LNCaP clone FGC (cell line): ENCODE measurements around the gene GRAMD4.

Source experiments
- DNase-seq: peaks from one replicate; pipeline ENCODE4 v3.0.0-alpha.2; 2011; ENCODE audit warnings: low read depth
- H3K4me3 ChIP-seq: 2 replicates; pipeline ENCODE4 v1.5.1; 2011; ENCODE audit warnings: mild to moderate bottlenecking, low read depth, low read length, control low read depth
- TF ChIP-seq, protein P1 (sequence below): IDR thresholded peaks from 2 replicates; pipeline ENCODE4 v1.5.1; 2012; ENCODE audit warnings: mild to moderate bottlenecking; ENCODE audit not compliant: control insufficient read depth, insufficient read depth; ENCODE audit errors: extremely low read depth

Gene GRAMD4

GRCh38 chr22:46580940-46581537 lies 39.1 kb upstream of the GRAMD4 start:
- TF ChIP-seq, protein P1, sequence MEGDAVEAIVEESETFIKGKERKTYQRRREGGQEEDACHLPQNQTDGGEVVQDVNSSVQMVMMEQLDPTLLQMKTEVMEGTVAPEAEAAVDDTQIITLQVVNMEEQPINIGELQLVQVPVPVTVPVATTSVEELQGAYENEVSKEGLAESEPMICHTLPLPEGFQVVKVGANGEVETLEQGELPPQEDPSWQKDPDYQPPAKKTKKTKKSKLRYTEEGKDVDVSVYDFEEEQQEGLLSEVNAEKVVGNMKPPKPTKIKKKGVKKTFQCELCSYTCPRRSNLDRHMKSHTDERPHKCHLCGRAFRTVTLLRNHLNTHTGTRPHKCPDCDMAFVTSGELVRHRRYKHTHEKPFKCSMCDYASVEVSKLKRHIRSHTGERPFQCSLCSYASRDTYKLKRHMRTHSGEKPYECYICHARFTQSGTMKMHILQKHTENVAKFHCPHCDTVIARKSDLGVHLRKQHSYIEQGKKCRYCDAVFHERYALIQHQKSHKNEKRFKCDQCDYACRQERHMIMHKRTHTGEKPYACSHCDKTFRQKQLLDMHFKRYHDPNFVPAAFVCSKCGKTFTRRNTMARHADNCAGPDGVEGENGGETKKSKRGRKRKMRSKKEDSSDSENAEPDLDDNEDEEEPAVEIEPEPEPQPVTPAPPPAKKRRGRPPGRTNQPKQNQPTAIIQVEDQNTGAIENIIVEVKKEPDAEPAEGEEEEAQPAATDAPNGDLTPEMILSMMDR, result no peak
- DNase-seq, result no peak
- H3K4me3 ChIP-seq, result no peak overlapping the region

GRCh38 chr22:46581538-46582244 lies 38.5 kb upstream of the GRAMD4 start:
- TF ChIP-seq, protein P1, result no peak
- no peak for DNase-seq
- no peak overlapping the region for H3K4me3 ChIP-seq

GRCh38 chr22:46582281-46582933 lies 37.8 kb upstream of the GRAMD4 start:
- TF ChIP-seq, protein P1, result no peak
- H3K4me3 ChIP-seq, result no peak overlapping the region
- no peak for DNase-seq

GRCh38 chr22:46583571-46583970 lies 36.6 kb upstream of the GRAMD4 start:
- H3K4me3 ChIP-seq, result no peak overlapping the region
- no peak for DNase-seq

DNA sequence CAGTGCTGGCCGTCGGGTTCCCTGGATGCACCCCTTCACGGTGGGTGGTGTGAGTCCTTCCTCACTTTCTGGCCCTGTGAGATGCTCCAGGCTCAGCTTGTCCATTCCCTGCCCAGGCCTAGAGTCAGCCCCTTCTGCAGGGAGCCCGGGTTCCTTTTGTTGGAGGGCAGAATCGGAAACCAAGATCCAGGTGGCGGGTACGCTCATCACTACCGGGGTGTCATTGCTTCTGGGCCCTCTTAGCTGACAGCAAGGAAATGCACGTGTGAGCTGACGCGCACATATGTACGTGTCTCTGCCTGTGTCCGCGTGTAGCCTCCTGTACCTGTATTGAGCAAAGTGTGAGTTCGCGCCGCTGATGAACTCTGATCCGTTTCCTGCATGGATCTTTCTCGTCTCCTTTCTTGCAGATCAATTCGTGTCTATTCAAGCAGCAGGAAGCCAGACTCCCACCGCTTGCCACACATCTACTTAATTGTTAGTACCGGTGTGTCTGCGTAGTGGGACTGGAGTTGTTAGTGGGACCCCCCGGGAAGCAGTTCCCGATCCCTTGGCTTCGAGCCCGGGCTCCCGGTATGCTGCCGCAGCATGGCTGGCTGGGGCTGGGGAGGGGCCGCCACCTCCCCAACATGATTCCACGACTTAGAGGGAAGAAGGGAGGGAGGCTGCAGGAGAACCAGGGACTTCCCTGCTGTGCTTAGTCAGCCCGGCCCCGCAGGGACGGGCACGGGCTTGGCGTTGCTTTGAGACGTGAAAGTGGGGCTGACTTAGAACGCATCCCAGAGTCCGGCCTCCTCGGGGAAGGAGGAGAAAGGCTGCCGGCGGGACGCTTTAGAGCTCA lies 35.9 kb upstream of the GRAMD4 start:
- DNase-seq, result no peak
- TF ChIP-seq, protein P1, result no peak
- H3K4me3 ChIP-seq, result no peak overlapping the region

More at GRCh38 chr22:46583571-46583970, 36.6 kb upstream of the GRAMD4 start:
- TF ChIP-seq, protein P1, result no peak

DNA sequence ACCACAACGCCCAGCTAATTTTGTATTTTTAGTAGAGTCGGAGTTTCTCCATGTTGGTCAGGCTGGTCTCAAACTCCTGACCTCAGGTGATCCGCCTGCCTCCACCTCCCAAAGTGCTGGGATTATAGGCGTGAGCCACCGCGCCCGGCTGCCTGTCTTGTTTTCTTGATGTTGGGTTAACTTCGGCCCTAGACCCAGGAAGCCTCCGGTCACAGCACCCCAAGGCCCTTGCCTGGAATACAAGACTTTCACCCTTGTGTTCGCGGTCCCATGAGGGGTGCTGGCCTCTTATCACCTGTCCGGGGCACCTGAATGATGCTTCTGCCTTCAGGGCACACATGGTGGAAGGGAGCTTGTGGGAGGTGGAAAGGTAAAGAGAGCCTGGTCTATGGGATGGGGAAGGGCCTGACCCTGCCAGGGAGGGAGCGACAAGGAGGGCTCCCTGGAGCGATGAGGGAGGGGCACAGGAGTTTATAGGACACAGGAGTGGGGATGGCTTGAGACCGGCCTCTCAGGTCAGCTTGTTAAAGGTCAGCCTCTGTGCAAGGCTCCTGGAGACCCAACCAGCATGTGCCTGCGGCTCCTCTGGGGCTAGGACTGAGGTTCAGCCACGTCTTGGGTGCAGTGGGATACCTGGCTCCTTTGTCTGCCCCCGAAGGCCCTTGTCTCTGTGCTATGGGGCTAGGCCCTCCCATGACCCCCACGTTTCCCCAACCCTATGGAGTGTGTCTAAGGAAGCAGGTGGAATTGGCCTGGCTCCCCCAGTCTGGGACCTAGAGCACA lies 34.7 kb upstream of the GRAMD4 start:
- DNase-seq, result no peak
- H3K4me3 ChIP-seq, result no peak overlapping the region
- TF ChIP-seq, protein P1, result no peak
